HL-60 (cell line): Measurements from ENCODE around the gene CRYZ.

Source experiments
- GABPA ChIP-seq: IDR thresholded peaks from 2 replicates; pipeline ENCODE4 v1.6.1; 2012; ENCODE audit warnings: low read depth
- POLR2AphosphoS5 ChIP-seq: IDR thresholded peaks from 2 replicates; pipeline ENCODE4 v1.6.1; 2012; ENCODE audit warnings: low read depth
- SPI1 ChIP-seq: IDR thresholded peaks from 2 replicates; pipeline ENCODE4 v1.6.1; 2012; ENCODE audit warnings: low read depth, mild to moderate bottlenecking, borderline replicate concordance
- TF ChIP-seq, protein P1 (sequence below): IDR thresholded peaks from one replicate; pipeline ENCODE4 v1.5.1; 2011; ENCODE audit warnings: low read length, control low read depth, inconsistent platforms; ENCODE audit not compliant: insufficient read depth
- TF ChIP-seq, protein P2 (sequence below): IDR thresholded peaks from 2 replicates; pipeline ENCODE4 v1.6.1; 2012; ENCODE audit warnings: low read depth; ENCODE audit not compliant: insufficient replicate concordance

DNA sequence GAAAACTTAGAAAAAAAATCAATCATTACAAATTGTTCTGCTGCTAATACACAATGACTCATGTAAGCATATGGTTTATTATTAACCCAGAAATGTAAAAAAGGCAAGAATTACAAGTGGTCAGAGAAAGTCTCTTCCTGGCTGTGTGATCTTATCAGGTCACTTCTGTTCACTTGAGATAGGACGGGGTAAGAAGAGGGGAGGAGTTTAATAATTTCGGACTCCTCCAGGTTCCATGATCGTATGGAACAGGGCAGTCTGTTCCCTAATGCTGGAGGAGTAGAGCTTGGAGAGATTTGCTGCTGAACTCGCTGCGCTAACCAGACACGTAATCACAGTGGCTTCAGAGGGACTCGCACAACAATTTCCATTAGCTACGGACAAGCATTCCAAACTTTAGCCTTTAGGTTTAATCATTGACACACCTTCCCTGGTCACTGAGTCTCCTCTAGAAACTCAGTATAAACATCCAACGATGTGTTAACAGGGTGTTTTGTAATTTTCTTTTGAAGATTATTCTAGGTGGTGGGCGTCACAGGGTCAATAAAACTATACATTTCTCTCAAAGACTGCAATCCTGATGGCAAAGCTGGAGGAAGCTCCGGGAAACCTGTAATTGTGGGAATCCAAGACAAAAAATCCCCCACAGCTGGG, 1.3 kb downstream of the CRYZ start:
- TF ChIP-seq, protein P1, sequence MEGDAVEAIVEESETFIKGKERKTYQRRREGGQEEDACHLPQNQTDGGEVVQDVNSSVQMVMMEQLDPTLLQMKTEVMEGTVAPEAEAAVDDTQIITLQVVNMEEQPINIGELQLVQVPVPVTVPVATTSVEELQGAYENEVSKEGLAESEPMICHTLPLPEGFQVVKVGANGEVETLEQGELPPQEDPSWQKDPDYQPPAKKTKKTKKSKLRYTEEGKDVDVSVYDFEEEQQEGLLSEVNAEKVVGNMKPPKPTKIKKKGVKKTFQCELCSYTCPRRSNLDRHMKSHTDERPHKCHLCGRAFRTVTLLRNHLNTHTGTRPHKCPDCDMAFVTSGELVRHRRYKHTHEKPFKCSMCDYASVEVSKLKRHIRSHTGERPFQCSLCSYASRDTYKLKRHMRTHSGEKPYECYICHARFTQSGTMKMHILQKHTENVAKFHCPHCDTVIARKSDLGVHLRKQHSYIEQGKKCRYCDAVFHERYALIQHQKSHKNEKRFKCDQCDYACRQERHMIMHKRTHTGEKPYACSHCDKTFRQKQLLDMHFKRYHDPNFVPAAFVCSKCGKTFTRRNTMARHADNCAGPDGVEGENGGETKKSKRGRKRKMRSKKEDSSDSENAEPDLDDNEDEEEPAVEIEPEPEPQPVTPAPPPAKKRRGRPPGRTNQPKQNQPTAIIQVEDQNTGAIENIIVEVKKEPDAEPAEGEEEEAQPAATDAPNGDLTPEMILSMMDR = no peak
- TF ChIP-seq SPI1 = no peak
- TF ChIP-seq, protein P2, sequence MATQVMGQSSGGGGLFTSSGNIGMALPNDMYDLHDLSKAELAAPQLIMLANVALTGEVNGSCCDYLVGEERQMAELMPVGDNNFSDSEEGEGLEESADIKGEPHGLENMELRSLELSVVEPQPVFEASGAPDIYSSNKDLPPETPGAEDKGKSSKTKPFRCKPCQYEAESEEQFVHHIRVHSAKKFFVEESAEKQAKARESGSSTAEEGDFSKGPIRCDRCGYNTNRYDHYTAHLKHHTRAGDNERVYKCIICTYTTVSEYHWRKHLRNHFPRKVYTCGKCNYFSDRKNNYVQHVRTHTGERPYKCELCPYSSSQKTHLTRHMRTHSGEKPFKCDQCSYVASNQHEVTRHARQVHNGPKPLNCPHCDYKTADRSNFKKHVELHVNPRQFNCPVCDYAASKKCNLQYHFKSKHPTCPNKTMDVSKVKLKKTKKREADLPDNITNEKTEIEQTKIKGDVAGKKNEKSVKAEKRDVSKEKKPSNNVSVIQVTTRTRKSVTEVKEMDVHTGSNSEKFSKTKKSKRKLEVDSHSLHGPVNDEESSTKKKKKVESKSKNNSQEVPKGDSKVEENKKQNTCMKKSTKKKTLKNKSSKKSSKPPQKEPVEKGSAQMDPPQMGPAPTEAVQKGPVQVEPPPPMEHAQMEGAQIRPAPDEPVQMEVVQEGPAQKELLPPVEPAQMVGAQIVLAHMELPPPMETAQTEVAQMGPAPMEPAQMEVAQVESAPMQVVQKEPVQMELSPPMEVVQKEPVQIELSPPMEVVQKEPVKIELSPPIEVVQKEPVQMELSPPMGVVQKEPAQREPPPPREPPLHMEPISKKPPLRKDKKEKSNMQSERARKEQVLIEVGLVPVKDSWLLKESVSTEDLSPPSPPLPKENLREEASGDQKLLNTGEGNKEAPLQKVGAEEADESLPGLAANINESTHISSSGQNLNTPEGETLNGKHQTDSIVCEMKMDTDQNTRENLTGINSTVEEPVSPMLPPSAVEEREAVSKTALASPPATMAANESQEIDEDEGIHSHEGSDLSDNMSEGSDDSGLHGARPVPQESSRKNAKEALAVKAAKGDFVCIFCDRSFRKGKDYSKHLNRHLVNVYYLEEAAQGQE = no peak
- no peak for TF ChIP-seq POLR2AphosphoS5
- no peak for TF ChIP-seq GABPA
